Forelimb muscle (tissue), 1 donor: ENCODE results near the gene FUT6. TPM values are rescaled to one million over a fixed set of nuclear protein-coding genes. Genes with fewer than 3 reads are reported as not detected.
"Not testable (repeated sequence)": the region's sequence is repeated elsewhere in the genome, so short reads cannot be mapped to it uniquely, and the experiment has no call there.

Experiments used
- DNase-seq: peaks from one replicate; pipeline ENCODE4 v3.0.0-alpha.2; 2013; ENCODE audit warnings: low read depth
- polyA plus RNA-seq: library from polyadenylated mRNA; unstranded; fragments of 120-200 nt; gene quantifications from one replicate; pipeline ENCODE4 v1.2.1, GENCODE V29; 2013; ENCODE audit not compliant: insufficient read length

Gene FUT6
- polyA plus RNA-seq, 1 donor, result not detected

GRCh38 chr19:5857203-5858081 is 17.9 kb upstream of the FUT6 start:
- no peak for DNase-seq

GRCh38 chr19:5855151-5855550 is 15.6 kb upstream of the FUT6 start:
- DNase-seq, result not testable (repeated sequence)

GRCh38 chr19:5854121-5854520 is 14.6 kb upstream of the FUT6 start:
- not testable (repeated sequence) for DNase-seq

GRCh38 chr19:5851302-5851701 is 11.8 kb upstream of the FUT6 start, which contains the start of gene FUT3:
TSS of gene FUT3 (minus strand) at chr19:5851449.
- DNase-seq, result no peak

GRCh38 chr19:5850743-5851293 is 11.3 kb upstream of the FUT6 start:
- DNase-seq, result no peak

GRCh38 chr19:5850189-5850588 is 10.7 kb upstream of the FUT6 start:
- no peak for DNase-seq

GRCh38 chr19:5848621-5849020 is 9.1 kb upstream of the FUT6 start:
- not testable (repeated sequence) for DNase-seq

GRCh38 chr19:5847846-5848245 is 8.3 kb upstream of the FUT6 start:
- not testable (repeated sequence) for DNase-seq

GRCh38 chr19:5844456-5845433 is 5.2 kb upstream of the FUT6 start:
- DNase-seq, result no peak

GRCh38 chr19:5843295-5843927 is 3.9 kb upstream of the FUT6 start:
- DNase-seq, result no peak

GRCh38 chr19:5841735-5842111 is 2.2 kb upstream of the FUT6 start:
- DNase-seq, result not testable (repeated sequence)

- DNase-seq, result no peak
Observed at GRCh38 chr19:5838353-5839064, 993 bp downstream of the FUT6 start.

- DNase-seq, result no peak
Observed at GRCh38 chr19:5837761-5838352, 1.6 kb downstream of the FUT6 start.

GRCh38 chr19:5832527-5833216 is 6.8 kb downstream of the FUT6 start:
- DNase-seq, result no peak

- DNase-seq, result no peak
Observed at GRCh38 chr19:5832061-5832460, 7.4 kb downstream of the FUT6 start.

GRCh38 chr19:5831159-5831558 is 8.3 kb downstream of the FUT6 start:
- DNase-seq, result no peak

GRCh38 chr19:5829567-5830310 is 9.8 kb downstream of the FUT6 start:
- DNase-seq, result no peak

- no peak for DNase-seq
Observed at GRCh38 chr19:5828661-5829566, 10.6 kb downstream of the FUT6 start.
